Measurements from ENCODE around the gene SFXN5.

The SFXN5 gene

GRCh38 chr2:72991980-72992733, 79.4 kb downstream of the SFXN5 start:
- DNase-seq, result no peak

GRCh38 chr2:72991439-72991725, 80.1 kb downstream of the SFXN5 start:
- DNase-seq, result no peak

- no peak for DNase-seq
Measured at GRCh38 chr2:72990695-72991438, 80.6 kb downstream of the SFXN5 start.

GRCh38 chr2:72989770-72990556, 81.5 kb downstream of the SFXN5 start:
- no peak for DNase-seq

GRCh38 chr2:72988726-72989273, 82.7 kb downstream of the SFXN5 start:
- DNase-seq, result no peak

- no peak for DNase-seq
Measured at GRCh38 chr2:72988041-72988440, 83.5 kb downstream of the SFXN5 start.

GRCh38 chr2:72985891-72986683, 85.4 kb downstream of the SFXN5 start:
- DNase-seq, result no peak

- no peak for DNase-seq
Measured at GRCh38 chr2:72985136-72985535, 86.4 kb downstream of the SFXN5 start.

- no peak for DNase-seq
Measured at GRCh38 chr2:72984172-72984671, 87.3 kb downstream of the SFXN5 start.

- no peak for DNase-seq
Measured at GRCh38 chr2:72983500-72984161, 87.9 kb downstream of the SFXN5 start.

- no peak for DNase-seq
Measured at GRCh38 chr2:72982781-72983499, 88.6 kb downstream of the SFXN5 start.

GRCh38 chr2:72982219-72982618, 89.3 kb downstream of the SFXN5 start:
- no peak for DNase-seq

GRCh38 chr2:72981536-72981935, 90.0 kb downstream of the SFXN5 start:
- no peak for DNase-seq

GRCh38 chr2:72980535-72981217, 90.8 kb downstream of the SFXN5 start:
- DNase-seq, result no peak

- DNase-seq, result no peak
Measured at GRCh38 chr2:72979896-72980295, 91.6 kb downstream of the SFXN5 start.

GRCh38 chr2:72975017-72975416, 96.5 kb downstream of the SFXN5 start:
- DNase-seq, result no peak

GRCh38 chr2:72974436-72974754, 97.1 kb downstream of the SFXN5 start:
- peak in 1 of 2 experiments; percentile 2 for DNase-seq

- peak; percentile 68 to 78 for DNase-seq
Measured at GRCh38 chr2:72973566-72974435, 97.7 kb downstream of the SFXN5 start.

GRCh38 chr2:72973137-72973535, 98.4 kb downstream of the SFXN5 start:
- DNase-seq, result no peak
